ENCODE measurements around the gene ANKFN1.

GRCh38 chr17:56136301-56136700 is 17.0 kb upstream of the ANKFN1 start:
- TF ChIP-seq EP300 (IDR thresholded peaks at IDR 0.05), result no peak
- TF ChIP-seq POLR2A (IDR thresholded peaks at IDR 0.05; ENCODE audit: low read depth), result no peak
